GM10248 (cell line): ENCODE results near the gene PRR33.

ENCODE experiments used
- CTCF ChIA-PET: fragments of 300-600 bp; sonication (Branson Sonifier 250); formaldehyde crosslinking; extraction: SDS; loops from one replicate; lab custom pipeline; 2021; ENCODE audit warnings: antibody characterized with exemption; lab: Yijun Ruan, JAX
- POLR2A ChIA-PET: fragments of 350-650 bp; sonication (Branson Sonifier 250); formaldehyde crosslinking; extraction: SDS; loops from one replicate; lab custom pipeline; 2020; ENCODE audit warnings: antibody characterized with exemption; lab: Yijun Ruan, JAX
- DNase-seq: peaks from one replicate; pipeline ENCODE4 v3.0.0; 2012; ENCODE audit errors: extremely low spot score
- TF ChIP-seq, protein P1 (sequence below): IDR thresholded peaks from 2 replicates; pipeline ENCODE4 v1.5.1; 2012; ENCODE audit warnings: mild to moderate bottlenecking, low read depth; ENCODE audit errors: extremely low read depth, missing control alignments, control extremely low read depth

PRR33 gene

DNA sequence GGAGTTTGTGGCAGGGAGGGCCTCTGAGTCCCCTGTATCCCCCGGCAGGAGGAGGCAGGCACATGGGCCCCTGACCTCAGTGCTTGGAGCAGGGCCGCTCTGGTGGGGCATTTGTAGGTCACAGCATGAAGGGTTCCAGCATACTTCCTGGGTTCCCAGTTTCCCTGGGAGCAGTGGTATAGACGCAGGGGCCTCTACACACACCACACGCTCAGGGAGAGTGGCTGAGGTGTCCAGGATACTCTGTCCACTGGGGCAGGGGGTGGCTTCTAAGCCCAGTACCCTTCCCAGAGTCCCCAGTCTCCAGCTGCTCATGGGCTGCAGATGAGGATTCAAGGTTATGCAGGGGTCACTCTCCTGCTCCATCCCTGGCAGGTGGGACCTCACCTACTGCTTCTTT, 32.7 kb downstream of the PRR33 start:
- ChIA-PET CTCF (interaction anchor here (1.6 to 5.2 kb wide), 2 partner anchors 12 to 24 kb away, joined by 3 to 34 read pairs; no protein-coding TSS in a partner anchor), POLR2A (interaction anchor here (0.7 to 0.8 kb wide), 2 partner anchors 11 to 106 kb away, joined by 3 read pairs; no protein-coding TSS in a partner anchor)
- DNase-seq: no peak
- TF ChIP-seq, protein P1, sequence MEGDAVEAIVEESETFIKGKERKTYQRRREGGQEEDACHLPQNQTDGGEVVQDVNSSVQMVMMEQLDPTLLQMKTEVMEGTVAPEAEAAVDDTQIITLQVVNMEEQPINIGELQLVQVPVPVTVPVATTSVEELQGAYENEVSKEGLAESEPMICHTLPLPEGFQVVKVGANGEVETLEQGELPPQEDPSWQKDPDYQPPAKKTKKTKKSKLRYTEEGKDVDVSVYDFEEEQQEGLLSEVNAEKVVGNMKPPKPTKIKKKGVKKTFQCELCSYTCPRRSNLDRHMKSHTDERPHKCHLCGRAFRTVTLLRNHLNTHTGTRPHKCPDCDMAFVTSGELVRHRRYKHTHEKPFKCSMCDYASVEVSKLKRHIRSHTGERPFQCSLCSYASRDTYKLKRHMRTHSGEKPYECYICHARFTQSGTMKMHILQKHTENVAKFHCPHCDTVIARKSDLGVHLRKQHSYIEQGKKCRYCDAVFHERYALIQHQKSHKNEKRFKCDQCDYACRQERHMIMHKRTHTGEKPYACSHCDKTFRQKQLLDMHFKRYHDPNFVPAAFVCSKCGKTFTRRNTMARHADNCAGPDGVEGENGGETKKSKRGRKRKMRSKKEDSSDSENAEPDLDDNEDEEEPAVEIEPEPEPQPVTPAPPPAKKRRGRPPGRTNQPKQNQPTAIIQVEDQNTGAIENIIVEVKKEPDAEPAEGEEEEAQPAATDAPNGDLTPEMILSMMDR: no peak

DNA sequence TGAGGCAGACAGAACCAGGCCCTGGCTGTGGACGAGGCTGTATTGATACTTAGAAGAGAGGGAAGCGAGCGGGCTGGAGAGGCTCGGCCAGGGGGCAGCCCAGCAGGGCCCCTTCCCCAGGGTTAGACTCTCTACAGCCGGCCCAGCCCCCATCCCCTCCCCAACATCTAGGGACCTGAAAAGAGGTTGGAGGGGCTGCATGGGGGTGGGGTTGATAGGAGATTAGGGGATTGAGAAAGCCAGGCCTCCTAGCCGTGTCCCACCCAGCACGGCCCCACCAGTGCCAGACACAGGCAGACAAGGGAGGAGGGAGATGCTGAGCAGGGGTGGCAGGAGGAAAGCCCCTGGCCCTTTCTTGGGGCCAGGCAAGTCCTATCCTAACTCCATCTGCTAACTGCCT, 33.1 kb downstream of the PRR33 start:
- POLR2A ChIA-PET: interaction anchor here (0.8 kb wide), 1 partner anchor 10 kb away, joined by 3 read pairs; no protein-coding TSS in a partner anchor
- TF ChIP-seq, protein P1: no peak
- DNase-seq: no peak
- CTCF ChIA-PET: interaction anchor here (1.6 to 5.2 kb wide), 2 partner anchors 12 to 24 kb away, joined by 3 to 34 read pairs; no protein-coding TSS in a partner anchor

DNA sequence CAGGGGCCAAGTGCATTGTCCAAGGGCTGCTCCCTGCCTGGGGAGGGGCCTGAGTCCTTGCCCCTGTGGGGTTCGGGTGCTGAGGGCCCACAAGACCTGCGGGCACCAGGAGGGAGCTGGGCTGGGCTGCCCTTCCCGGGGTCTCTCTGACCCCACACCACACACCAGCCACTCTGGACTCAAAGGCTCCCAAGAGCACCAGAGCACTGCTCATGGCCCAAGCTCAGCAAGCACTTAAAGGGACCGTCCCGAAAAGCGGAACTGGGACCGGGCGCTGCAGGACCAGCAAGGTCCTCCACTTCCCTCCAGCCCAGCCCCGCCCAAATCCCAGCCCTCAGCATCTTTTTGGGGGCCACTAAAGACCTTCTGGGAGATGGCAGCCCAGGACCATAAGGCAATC, 33.5 kb downstream of the PRR33 start:
- no peak for DNase-seq
- POLR2A ChIA-PET: no interaction called here
- TF ChIP-seq, protein P1: no peak
- CTCF ChIA-PET: interaction anchor here (1.6 to 5.2 kb wide), 3 partner anchors 12 to 164 kb away, joined by 3 to 34 read pairs (median 9); no protein-coding TSS in a partner anchor

DNA sequence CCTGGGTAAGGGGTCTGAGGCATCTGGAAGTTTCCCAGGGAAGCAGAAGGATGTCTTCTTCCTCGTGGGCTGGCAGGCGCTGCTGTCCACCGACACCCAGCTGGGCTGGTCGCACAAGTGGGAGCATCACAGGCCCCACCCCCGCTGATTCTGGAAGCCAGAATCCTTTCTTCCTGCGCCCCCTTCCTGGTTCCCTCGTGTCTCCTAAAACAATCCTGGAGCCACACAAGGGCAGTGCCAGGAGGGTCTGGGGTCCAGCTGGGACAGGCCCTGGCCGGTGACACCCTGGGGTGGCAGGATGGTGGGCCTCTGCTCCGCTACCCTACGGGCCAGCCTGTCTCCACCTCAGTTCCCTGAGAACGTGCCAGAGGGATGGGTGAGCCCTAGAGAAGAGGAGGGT, 34.6 kb downstream of the PRR33 start:
- POLR2A ChIA-PET: no interaction called here
- no peak for DNase-seq
- CTCF ChIA-PET: interaction anchor here (2.1 to 5.2 kb wide), 3 partner anchors 20 to 163 kb away, joined by 8 to 34 read pairs (median 9); no protein-coding TSS in a partner anchor
- TF ChIP-seq, protein P1: no peak

DNA sequence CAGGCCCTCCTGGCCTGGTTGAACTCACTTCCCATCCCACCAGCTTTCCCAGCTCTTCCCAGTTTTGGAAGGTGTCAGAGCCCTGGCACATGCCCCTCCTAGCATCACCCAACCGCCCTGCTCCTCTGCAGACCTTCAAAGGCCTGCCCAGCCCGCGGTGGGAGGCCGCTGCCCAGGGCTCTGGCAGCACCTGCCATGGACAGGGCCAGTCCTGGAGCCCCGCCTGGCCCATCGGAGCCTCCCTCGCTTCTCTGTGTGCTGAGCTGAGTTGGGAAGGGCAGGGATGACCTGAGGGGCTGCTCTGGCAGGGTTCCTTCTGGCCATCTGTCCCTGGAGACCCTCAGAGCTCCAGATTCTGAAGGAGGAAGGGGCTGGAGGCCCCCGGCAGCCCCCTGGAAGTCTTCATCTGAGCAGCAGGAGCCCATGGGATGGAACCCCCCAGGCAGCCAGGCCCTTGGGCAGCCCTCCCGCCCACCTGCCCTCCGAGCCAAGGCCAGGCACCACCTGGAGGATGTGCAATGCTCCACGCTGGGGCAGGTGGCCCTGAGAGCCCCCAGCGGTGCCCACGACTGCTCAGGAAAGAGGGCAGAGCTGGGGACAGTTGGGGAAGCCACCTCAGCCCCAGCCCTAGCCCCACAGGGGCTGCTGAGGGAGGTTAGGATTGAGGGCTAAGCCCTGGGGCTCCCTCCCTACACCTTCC, 35.2 kb downstream of the PRR33 start:
- no peak for DNase-seq
- ChIA-PET CTCF (interaction anchor here (0.7 to 5.2 kb wide), 6 partner anchors 20 to 163 kb away, joined by 3 to 34 read pairs (median 8); partner anchors contain the start of gene TNNT3), POLR2A (no interaction called here)
- TF ChIP-seq, protein P1: no peak

DNA sequence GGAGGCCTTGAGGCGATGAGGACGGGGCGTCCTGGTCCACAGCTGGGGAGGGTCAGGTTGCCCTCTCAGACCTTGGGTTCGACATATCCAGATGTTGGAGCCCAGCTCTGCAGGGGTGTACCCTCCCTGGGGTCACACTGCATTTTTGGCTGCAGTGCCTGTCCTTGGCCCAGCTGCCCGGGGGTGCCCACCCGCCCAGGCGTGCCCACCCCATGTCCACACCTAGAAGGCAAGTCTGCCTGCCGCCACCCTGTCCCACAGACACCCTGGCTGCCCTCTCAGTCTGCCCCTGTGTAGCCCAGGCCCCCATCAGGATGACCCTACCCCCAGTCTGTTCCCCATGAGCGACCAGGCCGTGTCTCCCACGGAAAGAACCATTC, 35.8 kb downstream of the PRR33 start:
- DNase-seq: no peak
- ChIA-PET CTCF (interaction anchor here (0.7 to 5.2 kb wide), 7 partner anchors 20 to 162 kb away, joined by 3 to 34 read pairs (median 7); partner anchors contain the start of gene TNNT3), POLR2A (no interaction called here)
- TF ChIP-seq, protein P1: no peak
